K562 (cell line): ENCODE data around the gene SEMA4F. TPM values are rescaled to one million over a fixed set of nuclear protein-coding genes. Genes with fewer than 3 reads are reported as not detected.

Experiments used
- ATAC-seq: fragments of 200-7000 bp; cut with Tn5 transposase; 3 replicates; pipeline ENCODE4 v1.9.1; 2020; ENCODE audit warnings: moderate library complexity
- BruUV-seq: library from RNA; stranded (reverse); fragments of 400-500 nt; replicated peaks from 2 replicates; lab custom pipeline; 2021; lab: Mats Ljungman, UMichigan
- CTCF ChIA-PET: fragments of 300-600 bp; formaldehyde crosslinking; extraction: SDS; loops from one replicate; lab custom pipeline; 2021; ENCODE audit warnings: low intra/inter-chr PET ratio; lab: Yijun Ruan, JAX
- POLR2A ChIA-PET: fragments of 300-600, 350-650 bp; sonication (Branson Sonifier 250); formaldehyde crosslinking; extraction: SDS; loops from one replicate; lab custom pipeline; 2021; ENCODE audit warnings: antibody characterized with exemption, inconsistent platforms; lab: Yijun Ruan, JAX
- DNase-seq, 4 experiments: peaks; one replicate each; pipeline versions ENCODE4 v3.0.0 to v3.0.0-alpha.2; 2011 to 2018; ENCODE audit warnings: low spot score in 3 of 4, mixed read lengths in 3 of 4; ENCODE audit errors: extremely low read depth in 1 of 4
- FAIRE-seq: peaks from 2 replicates; lab custom pipeline; 2011; peaks lifted over from hg19 to GRCh38; lab: Jason Lieb, UNC
- H2AFZ ChIP-seq: 2 replicates; pipeline ENCODE4 v1.6.0; 2011; ENCODE audit warnings: low read depth, low read length, control low read depth, inconsistent platforms
- H3K27ac ChIP-seq: fragments of 200-600 bp; 3 replicates; pipeline ENCODE4 v1.8.0; 2011; ENCODE audit warnings: low read depth, mild to moderate bottlenecking, control low read depth, inconsistent platforms, low read length, moderate library complexity, mixed read lengths; ENCODE audit errors: extremely low read depth
- H3K27me3 ChIP-seq, 2 experiments: fragments of 300-600 bp in 1 of 2; 2 replicates in 1 of 2; 3 replicates in 1 of 2; pipeline versions ENCODE4 v1.6.0 to v1.8.0; 2011; ENCODE audit warnings: inconsistent platforms in 2 of 2, low read length in 2 of 2, mild to moderate bottlenecking in 1 of 2, mixed read lengths in 1 of 2, moderate library complexity in 1 of 2; ENCODE audit not compliant: control insufficient read depth in 2 of 2, insufficient read depth in 2 of 2
- H3K36me3 ChIP-seq: fragments of 300-600 bp; 3 replicates; pipeline ENCODE4 v1.8.0; 2011; ENCODE audit warnings: mild to moderate bottlenecking, low read length, inconsistent platforms; ENCODE audit not compliant: control insufficient read depth, insufficient read depth
- H3K4me1 ChIP-seq, 2 experiments: fragments of 200-600 bp in 1 of 2; replicated peaks in 1 of 2; 2 replicates in 1 of 2; 3 replicates in 1 of 2; pipeline versions ENCODE4 v1.5.1 to v1.8.0; 2011; ENCODE audit warnings: inconsistent platforms in 2 of 2, low read length in 2 of 2, mild to moderate bottlenecking in 1 of 2, mixed read lengths in 1 of 2, moderate library complexity in 1 of 2; ENCODE audit not compliant: control insufficient read depth in 2 of 2, insufficient read depth in 2 of 2
- H3K4me2 ChIP-seq: 2 replicates; pipeline ENCODE4 v1.6.1; 2011; ENCODE audit warnings: low read length, control low read depth, inconsistent platforms, mixed read lengths; ENCODE audit not compliant: insufficient read depth
- H3K4me3 ChIP-seq: fragments of 200-600 bp; sonication (generic), shearing (Covaris generic); 2 replicates; pipeline ENCODE4 v1.5.1; 2016; ENCODE audit warnings: control low read depth, inconsistent platforms
- H3K79me2 ChIP-seq: fragments of 200-600 bp; 3 replicates; pipeline ENCODE4 v1.8.0; 2011; ENCODE audit warnings: low read length, inconsistent platforms; ENCODE audit not compliant: control insufficient read depth, insufficient read depth
- H3K9ac ChIP-seq, 2 experiments: 2 replicates each; pipeline versions ENCODE4 v1.6.0 to v1.6.1; 2011; ENCODE audit warnings: low read depth in 2 of 2, low read length in 2 of 2, control low read depth in 1 of 2, inconsistent platforms in 1 of 2, mild to moderate bottlenecking in 1 of 2, mixed read lengths in 1 of 2; ENCODE audit not compliant: insufficient read depth in 1 of 2
- H3K9me1 ChIP-seq: one replicate; pipeline ENCODE4 v1.6.0; 2011; ENCODE audit warnings: inconsistent platforms, mild to moderate bottlenecking, low read length, moderate library complexity; ENCODE audit not compliant: control insufficient read depth, insufficient read depth
- H3K9me3 ChIP-seq: replicated peaks from 2 replicates; pipeline ENCODE4 v1.5.1; 2011; ENCODE audit warnings: low read depth, low read length, inconsistent platforms; ENCODE audit not compliant: control insufficient read depth, insufficient read depth
- H4K20me1 ChIP-seq: replicated peaks from 2 replicates; pipeline ENCODE4 v1.6.1; 2011; ENCODE audit warnings: low read length, inconsistent platforms, mixed read lengths; ENCODE audit not compliant: control insufficient read depth, insufficient read depth
- BRF1 ChIP-seq: IDR thresholded peaks from 3 replicates; pipeline ENCODE4 v1.6.1; 2011; ENCODE audit warnings: borderline replicate concordance, mild to moderate bottlenecking; ENCODE audit not compliant: insufficient read length; ENCODE audit errors: extremely low read depth
- CBFA2T2 ChIP-seq: fragments of 450-650 bp; conservative IDR thresholded peaks from 2 replicates; pipeline ENCODE4 v1.6.1; 2017; ENCODE audit warnings: mild to moderate bottlenecking
- CREB5 ChIP-seq: fragments of 250-450 bp; sonication (Bioruptor Pico); IDR thresholded peaks from 2 replicates; pipeline ENCODE4 v1.5.0; 2020; ENCODE audit warnings: mild to moderate bottlenecking
- JUN ChIP-seq, 2 experiments: sonication (generic) in 1 of 2; formaldehyde crosslinking in 1 of 2; IDR thresholded peaks; 2 replicates each; pipeline versions ENCODE4 v1.6.1 to v1.8.0; 2012 to 2022; ENCODE audit warnings: borderline replicate concordance in 2 of 2, mild to moderate bottlenecking in 2 of 2, improper control_type of control experiment in 1 of 2, low read depth in 1 of 2, low read length in 1 of 2, missing genetic modification reagents in 1 of 2
- NUFIP1 ChIP-seq: fragments of 450-650 bp; IDR thresholded peaks from 2 replicates; pipeline ENCODE4 v1.6.1; 2018; ENCODE audit not compliant: partially characterized antibody
- RREB1 ChIP-seq: fragments of 250-450 bp; sonication (Bioruptor Pico); IDR thresholded peaks from 2 replicates; pipeline ENCODE4 v1.4.0; 2020
- WHSC1 ChIP-seq: IDR thresholded peaks from one replicate; pipeline ENCODE4 v1.6.1; 2012; ENCODE audit warnings: low read length, control low read depth, inconsistent platforms
- ZBTB9 ChIP-seq: fragments of 450-650 bp; formaldehyde crosslinking; IDR thresholded peaks from 2 replicates; pipeline ENCODE4 v1.4.0; 2020; ENCODE audit warnings: mild to moderate bottlenecking, moderate library complexity
- ZC3H4 ChIP-seq: sonication (generic); formaldehyde crosslinking; IDR thresholded peaks from 2 replicates; pipeline ENCODE4 v1.9.0; 2021; ENCODE audit warnings: missing genetic modification reagents, borderline replicate concordance
- WGBS: fragments of 100-300 bp; shearing (Covaris generic); methylation state at CpG from one replicate; pipeline ENCODE4 v1.1.6; 2016; ENCODE audit warnings: low coverage, mixed read lengths; ENCODE audit not compliant: insufficient coverage; ENCODE audit errors: missing lambda C conversion rate; 5-methylcytosine and 5-hydroxymethylcytosine counted together
- in situ Hi-C: fragments of 300-500 bp; cut with MboI; formaldehyde crosslinking; loops from 4 replicates; pipeline ENCODE4 v1.15.0; 2018; ENCODE audit warnings: inconsistent platforms, mixed read lengths
- intact Hi-C: fragments of 100-400 bp; cut with micrococcal nuclease; formaldehyde crosslinking; loops from 2 replicates; pipeline ENCODE4 v1.14.2; 2022
- polyA plus RNA-seq, 8 experiments: library from polyadenylated mRNA; depleted of rRNA in 4 of 8; stranded (reverse) in 5 of 8; unstranded in 3 of 8; fragments of >200 nt; fragmentation: Nextera tagmentation in 2 of 8; fragmentation: Illumina TruSeq in 1 of 8; extraction: Ambion mirVana in 2 of 8; extraction: Trizol in 1 of 8; gene quantifications; 2 replicates each; pipeline versions ENCODE4 v1.2.1 to v1.2.3, GENCODE V29; 2011 to 2014; ENCODE audit warnings: inconsistent platforms in 1 of 8, missing spikeins in 1 of 8
- total RNA-seq, 7 experiments: library from RNA; depleted of rRNA in 6 of 7; stranded (reverse); fragments of >200 nt in 6 of 7; fragmentation: Illumina TruSeq in 2 of 7; extraction: Trizol in 2 of 7; gene quantifications; 2 replicates each; pipeline versions ENCODE4 v1.2.1 to v1.2.3, GENCODE V29; 2011 to 2021; ENCODE audit warnings: low replicate concordance in 1 of 7

Gene SEMA4F
- total and polyA plus RNA-seq, 9 of the 15 experiments (the other 6 are each of a cell fraction or from before 2014, with no cell fraction given) = 0.08 to 1.6 (median 0.33) TPM

- no peaks in the 10 kb centered on the region for H3K9me1 ChIP-seq
- no peak for ATAC-seq
- intact Hi-C loops = no loop called here
- TF ChIP-seq BRF1 = no peak
- TF ChIP-seq CREB5 (CRISPR knock-in tag) = no peak
- TF ChIP-seq RREB1 (CRISPR knock-in tag) = no peak
- TF ChIP-seq ZC3H4 (CRISPR knock-in tag) = no peak
- TF ChIP-seq WHSC1 = no peak
- no peak for TF ChIP-seq JUN (IDR thresholded peaks at IDR 0.05; ENCODE audit: borderline replicate concordance, low read depth, low read length)
- TF ChIP-seq JUN (CRISPR knock-in tag; IDR thresholded peaks at IDR 0.05; ENCODE audit: borderline replicate concordance) = no peak
- TF ChIP-seq CBFA2T2 = no peak
- TF ChIP-seq ZBTB9 (CRISPR knock-in tag) = no peak
- TF ChIP-seq NUFIP1 = no peak
- no peak for FAIRE-seq
- H3K9ac ChIP-seq = no peak overlapping the region
- no peaks in the 10 kb centered on the region for H4K20me1 ChIP-seq
- H3K4me3 ChIP-seq = no peak overlapping the region
- H3K27me3 ChIP-seq = peaks cover 18 to 48% of the 10 kb centered on the region in 2 experiments; a peak in 4 of 5 replicates
- no peaks in the 10 kb centered on the region for H3K79me2 ChIP-seq
- no TSS peak for BruUV-seq
- WGBS = 9% methylated on average over 4 of the region's 4 CpGs
- POLR2A ChIA-PET = no interaction called here
- CTCF ChIA-PET = no interaction called here
- H3K4me1 ChIP-seq = peaks cover 4% of the 10 kb centered on the region in 2 experiments; a peak in 2 of 5 replicates
- no peak overlapping the region for H3K27ac ChIP-seq
- H2AFZ ChIP-seq = no peak overlapping the region
- in situ Hi-C loops = no loop called here
- no peaks in the 10 kb centered on the region for H3K36me3 ChIP-seq
- H3K9me3 ChIP-seq = no peaks in the 10 kb centered on the region
- H3K4me2 ChIP-seq = no peak overlapping the region
- DNase-seq = no peak
These were observed 22.3 kb downstream of the SEMA4F start for GRCh38 chr2:74676331-74676730.
